HG02884 (cell line): ENCODE measurements around the gene USP21.

ENCODE experiments used
- ATAC-seq: cut with Tn5 transposase; IDR thresholded peaks from one replicate; pipeline ENCODE4 v1.9.1; 2021; ENCODE audit warnings: mild to moderate bottlenecking, moderate library complexity; ENCODE audit not compliant: unreplicated experiment

Gene USP21

DNA sequence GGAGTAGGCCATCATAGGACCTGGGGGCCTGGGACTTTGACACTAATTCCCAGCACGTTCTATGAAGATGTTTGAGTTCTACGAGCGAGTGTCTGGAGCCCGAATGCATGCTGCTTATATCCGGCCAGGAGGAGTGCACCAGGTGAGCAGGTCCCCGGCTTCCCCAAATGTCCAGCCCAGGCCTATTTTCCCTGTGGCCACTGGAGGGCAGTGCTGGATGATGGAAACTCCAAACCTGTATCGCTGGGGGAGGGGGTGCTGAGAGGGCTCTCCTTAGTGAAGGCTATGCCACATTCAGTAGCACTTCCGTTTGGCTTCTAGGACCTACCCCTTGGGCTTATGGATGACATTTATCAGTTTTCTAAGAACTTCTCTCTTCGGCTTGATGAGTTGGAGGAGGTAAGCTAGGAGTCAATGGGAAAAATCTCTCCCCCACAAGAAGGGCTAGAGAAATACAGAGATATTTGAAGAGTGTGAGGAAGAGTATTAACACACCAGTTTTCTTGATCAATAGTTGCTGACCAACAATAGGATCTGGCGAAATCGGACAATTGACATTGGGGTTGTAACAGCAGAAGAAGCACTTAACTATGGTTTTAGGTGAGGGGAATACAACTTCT is 50.6 kb downstream of the USP21 start:
- no peak for ATAC-seq

DNA sequence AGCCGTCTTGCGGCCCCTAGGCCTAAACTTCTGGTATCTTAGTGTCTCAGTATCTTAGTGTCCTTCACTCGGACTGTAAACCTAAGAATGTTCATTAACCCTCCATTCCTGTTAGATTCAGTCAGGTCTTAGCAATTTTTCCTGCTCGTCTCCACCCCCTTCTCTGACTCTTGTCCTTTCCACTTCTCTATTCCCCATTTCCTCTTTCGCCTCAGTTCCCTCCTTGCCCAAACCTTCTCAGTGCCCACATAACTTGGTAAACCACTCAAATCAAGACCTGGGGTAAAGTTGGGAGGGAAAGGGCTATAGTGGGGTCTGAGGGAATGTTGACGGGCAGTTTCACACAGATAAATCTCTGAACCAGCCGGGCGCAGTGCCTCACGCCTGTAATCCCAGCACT is 55.1 kb downstream of the USP21 start:
- no peak for ATAC-seq

DNA sequence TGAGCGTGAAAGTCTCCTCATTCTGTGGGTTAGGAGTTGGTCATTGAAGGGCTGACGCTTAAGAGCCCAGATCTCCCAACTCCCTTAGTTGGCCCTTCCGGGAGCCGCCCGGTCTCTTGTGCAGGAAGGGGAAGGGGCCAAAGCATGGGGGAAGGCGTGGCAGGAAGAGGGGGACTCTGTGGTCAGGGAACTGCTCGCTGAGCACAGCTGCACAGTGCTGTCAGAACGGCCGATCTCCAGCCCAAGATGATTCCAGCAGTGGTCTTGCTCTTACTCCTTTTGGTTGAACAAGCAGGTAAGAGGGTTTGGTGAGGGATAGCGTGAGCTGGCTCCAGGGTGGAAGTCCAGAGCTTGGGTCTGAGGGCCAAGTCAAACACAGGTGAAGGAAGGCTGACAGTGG is 55.8 kb downstream of the USP21 start, which contains the start of gene FCER1G:
Gene FCER1G (plus strand): TSS at position 220 of the 400 bp plus-strand sequence. CDS start 27 bp downstream, at position 247.
- ATAC-seq = no peak
